SJCRH30 (cell line): ENCODE results near the gene CIDEA. TPM values are rescaled to one million over a fixed set of nuclear protein-coding genes. Genes with fewer than 3 reads are reported as not detected.
"Not testable (repeated sequence)": the region's sequence is repeated elsewhere in the genome, so short reads cannot be mapped to it uniquely, and the experiment has no call there.

Experiments used
- DNase-seq, 2 experiments: peaks; one replicate each; pipeline ENCODE4 v3.0.0-alpha.2; 2015 to 2020
- H3K27ac ChIP-seq: fragments of 250-450 bp; sonication (Bioruptor Pico); 2 replicates; pipeline ENCODE4 v1.5.1; 2020; ENCODE audit warnings: mild to moderate bottlenecking, moderate library complexity
- H3K27me3 ChIP-seq: fragments of 250-450 bp; sonication (Bioruptor Pico); 2 replicates; pipeline ENCODE4 v1.5.1; 2020; ENCODE audit warnings: mild to moderate bottlenecking, moderate library complexity
- H3K36me3 ChIP-seq: fragments of 250-450 bp; sonication (Bioruptor Pico); 2 replicates; pipeline ENCODE4 v1.5.1; 2020; ENCODE audit warnings: mild to moderate bottlenecking, moderate library complexity
- H3K4me1 ChIP-seq: fragments of 250-450 bp; sonication (Bioruptor Pico); 2 replicates; pipeline ENCODE4 v1.5.1; 2020; ENCODE audit warnings: mild to moderate bottlenecking, moderate library complexity
- H3K4me3 ChIP-seq: fragments of 250-450 bp; sonication (Bioruptor Pico); 2 replicates; pipeline ENCODE4 v1.5.1; 2020; ENCODE audit warnings: mild to moderate bottlenecking, moderate library complexity
- H3K9me3 ChIP-seq: fragments of 250-450 bp; sonication (Bioruptor Pico); replicated peaks from 2 replicates; pipeline ENCODE4 v1.5.1; 2020; ENCODE audit warnings: mild to moderate bottlenecking, moderate library complexity
- total RNA-seq: library from RNA; depleted of rRNA; stranded (reverse); fragments of >200 nt; shearing (Covaris generic); gene quantifications from 2 replicates; pipeline ENCODE4 v1.2.3, GENCODE V29; 2014

The CIDEA gene
- total RNA-seq, 1 experiment from 2014 or later: not detected

DNA sequence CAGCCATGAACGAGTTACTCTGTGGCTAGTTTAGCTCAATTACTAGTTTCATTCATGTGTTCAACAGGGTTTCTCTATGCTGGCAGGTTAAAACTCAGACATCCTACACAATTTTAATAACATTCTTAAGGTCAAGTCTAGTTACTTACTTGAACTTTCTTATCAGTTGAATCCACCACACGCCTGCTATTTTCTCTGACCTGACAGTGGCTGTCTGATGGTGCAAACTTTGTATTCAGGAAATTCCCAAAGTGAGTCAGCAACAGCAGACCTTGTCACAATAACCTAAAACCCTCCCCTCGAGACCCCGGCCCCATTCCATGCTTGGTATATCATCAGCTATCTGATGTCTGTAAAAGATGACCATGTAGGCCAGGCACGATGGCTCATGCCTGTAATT is 20.8 kb upstream of the CIDEA start:
- no peaks in the 10 kb centered on the region for H3K36me3 ChIP-seq
- H3K9me3 ChIP-seq: no peaks in the 10 kb centered on the region
- H3K4me1 ChIP-seq: no peaks in the 10 kb centered on the region
- H3K27me3 ChIP-seq: no peaks in the 10 kb centered on the region
- no peak overlapping the region for H3K4me3 ChIP-seq
- H3K27ac ChIP-seq: no peak overlapping the region
- DNase-seq: no peak

DNA sequence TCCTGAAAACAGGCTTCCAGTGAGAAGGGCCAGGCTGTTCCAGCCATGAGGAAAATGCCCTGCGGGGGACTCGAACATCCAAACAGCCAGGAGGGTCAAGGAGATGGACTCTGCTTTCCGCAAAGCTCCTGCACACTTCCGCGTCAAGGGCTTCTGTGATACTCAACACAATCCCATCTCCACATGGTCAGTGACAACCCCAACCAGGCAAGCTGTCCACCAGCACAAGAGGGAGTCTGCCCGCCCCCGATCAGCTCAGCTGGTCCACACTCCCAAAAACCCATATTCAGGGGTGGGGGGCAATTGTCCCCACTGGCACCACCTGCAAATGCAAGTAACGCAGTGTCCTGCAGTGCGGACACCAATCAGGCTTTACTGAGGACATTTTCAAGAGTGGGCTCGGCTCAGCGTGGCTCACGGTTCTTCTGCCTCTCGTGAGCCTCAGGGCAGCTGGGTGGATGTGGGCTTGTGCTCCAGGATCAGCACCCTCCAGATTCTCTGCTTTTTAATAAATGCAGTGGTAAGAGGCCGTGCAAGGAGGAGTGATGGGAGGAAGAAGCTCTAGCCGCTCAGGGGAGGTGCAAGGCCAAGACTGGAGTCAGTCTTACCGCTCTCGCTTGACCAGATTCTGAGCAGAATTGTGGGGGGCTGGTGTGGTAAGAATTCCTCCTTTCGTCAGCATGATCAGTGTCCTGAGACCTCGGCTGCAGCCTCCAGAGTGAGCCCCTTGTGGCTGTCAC is 19.5 kb upstream of the CIDEA start:
- no peaks in the 10 kb centered on the region for H3K9me3 ChIP-seq
- H3K4me1 ChIP-seq: no peaks in the 10 kb centered on the region
- no peaks in the 10 kb centered on the region for H3K36me3 ChIP-seq
- DNase-seq: no peak
- no peak overlapping the region for H3K4me3 ChIP-seq
- H3K27ac ChIP-seq: no peak overlapping the region
- no peaks in the 10 kb centered on the region for H3K27me3 ChIP-seq

DNA sequence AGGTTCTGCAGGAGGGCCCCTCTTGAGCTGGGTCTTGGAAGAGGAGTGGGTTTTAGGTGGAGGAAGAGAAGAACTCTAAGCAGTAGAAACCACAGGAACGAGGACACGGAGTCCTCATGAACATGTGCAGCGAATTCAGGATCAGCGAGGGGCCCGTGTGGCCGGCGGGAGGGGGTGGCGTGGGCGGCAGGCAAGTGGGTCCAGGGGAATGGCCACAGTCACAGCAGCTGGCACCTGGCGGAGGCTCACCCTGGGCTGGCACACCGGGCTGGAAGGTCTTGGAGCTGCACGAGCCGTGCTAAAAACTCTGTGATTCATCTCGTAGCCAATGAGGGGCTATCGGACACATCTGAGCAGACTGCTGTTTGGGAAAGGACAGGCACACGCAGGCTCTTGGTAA is 18.0 kb upstream of the CIDEA start:
- no peak for DNase-seq
- Histone ChIP-seq H3K4me1 (no peaks in the 10 kb centered on the region), H3K9me3 (no peaks in the 10 kb centered on the region), H3K4me3 (no peak overlapping the region), H3K27ac (no peak overlapping the region), H3K36me3 (no peaks in the 10 kb centered on the region), H3K27me3 (no peaks in the 10 kb centered on the region)

DNA sequence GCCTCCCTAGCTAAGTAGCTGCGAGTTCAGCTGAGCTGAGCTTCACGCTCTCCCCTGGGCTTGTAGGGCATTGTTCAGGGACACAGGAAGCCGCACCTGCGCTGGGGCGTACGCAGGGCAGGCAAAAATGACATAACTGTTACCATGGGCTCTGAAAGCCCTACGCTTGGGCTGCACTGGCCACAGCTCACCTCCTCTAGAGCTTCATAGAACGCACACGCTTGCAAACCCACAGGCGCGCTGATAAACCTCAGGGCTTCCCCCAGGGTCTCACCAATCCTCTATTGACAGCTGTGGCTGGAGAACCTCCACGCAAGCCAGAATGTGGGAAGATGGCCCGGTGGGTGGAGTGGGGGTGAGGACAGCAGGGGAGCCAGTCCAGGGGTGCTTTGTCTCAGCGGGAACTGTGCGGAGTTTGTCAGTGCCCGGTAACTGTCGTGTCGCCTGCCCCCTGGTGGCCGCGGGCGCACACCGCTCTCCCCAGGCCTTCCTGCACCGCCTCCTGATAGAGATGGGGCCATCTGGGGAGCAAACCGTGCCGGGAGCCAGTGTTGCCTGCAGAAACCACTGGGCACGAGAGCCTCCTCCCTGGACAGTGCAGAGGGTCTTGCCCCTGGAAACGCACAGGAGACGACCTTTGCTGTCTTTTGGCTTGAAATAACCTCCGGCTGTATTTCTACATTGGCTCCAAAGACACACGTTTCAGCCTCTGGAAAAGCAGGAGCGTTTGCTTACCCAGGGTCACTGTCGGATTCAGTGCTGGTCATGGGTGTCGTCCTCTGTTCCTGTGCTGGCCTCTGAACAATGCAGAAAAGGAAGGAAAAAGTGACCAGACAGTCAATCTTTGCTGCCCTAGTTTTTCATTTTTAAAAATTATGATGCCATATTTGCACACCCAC is 17.0 kb upstream of the CIDEA start:
- H3K9me3 ChIP-seq: no peaks in the 10 kb centered on the region
- H3K27me3 ChIP-seq: no peaks in the 10 kb centered on the region
- peak; percentile 42 to 66 for DNase-seq
- no peaks in the 10 kb centered on the region for H3K36me3 ChIP-seq
- no peak overlapping the region for H3K4me3 ChIP-seq
- H3K27ac ChIP-seq: no peak overlapping the region
- H3K4me1 ChIP-seq: no peaks in the 10 kb centered on the region

DNA sequence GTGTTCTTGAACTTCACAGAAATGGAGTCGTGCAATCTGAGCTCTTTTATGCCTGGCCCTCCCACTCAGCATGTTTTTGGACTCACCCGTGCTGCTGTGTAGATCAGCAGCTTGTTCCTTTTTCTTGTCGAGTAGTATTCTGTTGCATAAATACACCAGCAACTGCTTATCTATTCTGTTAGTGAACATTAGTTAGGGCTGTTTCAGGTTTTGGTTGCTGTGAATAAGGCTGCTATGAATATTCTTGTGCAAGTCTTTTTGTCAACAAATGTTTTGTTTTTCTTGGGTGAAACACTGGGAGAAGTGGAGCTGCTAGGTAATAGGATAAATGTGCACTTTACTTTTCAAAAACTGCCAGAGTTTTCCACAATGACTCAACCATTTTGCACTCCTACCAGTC is 15.3 kb upstream of the CIDEA start:
- DNase-seq: no peak

DNA sequence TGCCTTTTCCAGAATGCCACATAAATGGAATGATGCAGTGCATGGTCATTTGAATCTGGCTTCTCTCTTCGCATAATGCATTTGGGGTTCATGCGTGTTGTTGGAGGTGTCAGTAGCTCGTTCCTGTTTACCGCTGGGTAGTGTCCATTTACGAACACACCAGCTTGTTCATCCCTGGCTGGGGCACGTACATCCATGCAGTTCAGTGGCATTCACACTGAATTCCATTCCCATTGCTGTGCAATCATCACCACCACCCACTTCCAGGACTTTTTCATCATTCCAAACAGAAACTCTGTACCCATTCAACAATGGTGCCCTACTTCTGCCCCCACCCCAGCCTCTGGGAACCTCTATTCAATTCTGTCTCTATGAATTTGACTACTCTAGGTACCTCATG is 14.7 kb upstream of the CIDEA start:
- Histone ChIP-seq H3K4me3 (no peak overlapping the region), H3K27me3 (no peaks in the 10 kb centered on the region), H3K9me3 (no peaks in the 10 kb centered on the region), H3K27ac (no peak overlapping the region), H3K4me1 (no peaks in the 10 kb centered on the region), H3K36me3 (no peaks in the 10 kb centered on the region)
- no peak for DNase-seq

More for the DNA sequence above, 15.3 kb upstream of the CIDEA start:
- Histone ChIP-seq H3K4me3 (no peak overlapping the region), H3K36me3 (no peaks in the 10 kb centered on the region), H3K27me3 (no peaks in the 10 kb centered on the region), H3K4me1 (no peaks in the 10 kb centered on the region), H3K27ac (no peak overlapping the region), H3K9me3 (no peaks in the 10 kb centered on the region)

DNA sequence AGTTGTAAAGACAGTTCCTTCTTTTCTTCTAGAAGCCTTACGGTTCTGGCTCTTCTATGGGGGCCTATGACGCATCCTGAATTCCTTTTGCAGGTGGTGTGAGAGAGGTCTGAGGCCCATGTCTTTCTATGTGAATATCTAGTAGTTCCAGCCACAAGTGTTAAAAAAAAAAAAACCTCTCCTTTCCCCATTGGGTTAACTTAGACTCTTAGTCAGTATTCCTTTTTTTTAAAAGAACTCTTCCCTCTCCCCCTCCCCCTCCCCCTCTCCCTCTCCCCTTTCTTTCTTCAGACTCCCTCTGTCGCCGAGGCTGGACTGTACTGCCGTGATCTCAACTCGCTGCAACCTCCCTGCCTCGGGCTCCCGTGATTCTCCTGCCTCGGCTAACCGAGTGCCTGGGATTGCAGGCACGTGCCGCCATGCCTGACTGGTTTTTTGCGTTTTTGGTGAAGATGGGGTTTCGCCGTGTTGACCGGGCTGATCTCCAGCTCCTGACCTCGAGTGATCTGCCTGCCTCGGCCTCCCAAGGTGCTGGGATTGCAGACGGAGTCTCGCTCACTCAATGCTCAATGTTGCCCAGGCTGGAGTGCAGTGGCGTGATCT is 11.4 kb upstream of the CIDEA start:
- Histone ChIP-seq H3K27ac (no peak overlapping the region), H3K27me3 (no peaks in the 10 kb centered on the region), H3K36me3 (no peaks in the 10 kb centered on the region), H3K9me3 (no peaks in the 10 kb centered on the region), H3K4me1 (no peaks in the 10 kb centered on the region), H3K4me3 (no peak overlapping the region)
- no peak for DNase-seq

DNA sequence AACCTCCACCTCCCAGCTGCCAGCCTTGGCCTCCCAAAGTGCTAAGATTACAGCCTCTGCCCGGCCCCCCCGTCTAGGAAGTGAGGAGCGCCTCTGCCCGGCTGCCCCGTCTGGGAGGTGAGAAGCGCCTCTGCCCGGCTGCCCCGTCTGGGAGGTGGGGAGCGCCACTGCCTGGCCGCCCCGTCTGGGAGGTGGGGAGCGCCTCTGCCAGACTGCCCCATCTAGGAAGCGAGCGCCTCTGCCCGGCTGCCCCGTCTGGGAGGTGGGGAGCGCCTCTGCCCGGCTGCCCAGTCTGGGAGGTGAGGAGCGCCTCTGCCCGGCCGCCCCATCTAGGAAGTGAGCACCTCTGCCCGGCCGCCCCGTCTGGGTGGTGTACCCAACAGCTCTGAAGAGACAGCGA is 10.9 kb upstream of the CIDEA start:
- H3K27me3 ChIP-seq, H3K36me3 ChIP-seq, H3K4me1 ChIP-seq, DNase-seq, H3K27ac ChIP-seq, H3K9me3 ChIP-seq, H3K4me3 ChIP-seq: not testable (repeated sequence)

DNA sequence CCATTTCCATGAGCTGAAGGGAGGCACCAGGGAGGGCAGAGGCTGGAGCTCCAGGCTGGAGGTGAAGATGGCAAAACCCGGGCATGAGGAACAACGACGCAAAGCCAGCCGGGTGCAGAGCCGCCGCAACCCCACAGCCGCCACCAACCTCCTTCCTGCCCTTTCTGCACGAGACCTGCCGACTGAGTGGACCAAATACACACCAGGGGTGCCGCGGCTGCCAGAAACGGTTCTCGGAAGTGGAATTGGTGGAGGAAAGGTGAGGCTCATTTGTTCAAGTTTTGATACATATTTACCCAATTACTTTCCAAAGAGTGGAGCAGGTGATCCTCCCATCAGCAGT is 8.4 kb upstream of the CIDEA start:
- Histone ChIP-seq H3K9me3 (no peaks in the 10 kb centered on the region), H3K27ac (no peak overlapping the region), H3K4me3 (no peak overlapping the region), H3K36me3 (no peaks in the 10 kb centered on the region), H3K27me3 (no peaks in the 10 kb centered on the region), H3K4me1 (no peaks in the 10 kb centered on the region)
- no peak for DNase-seq

DNA sequence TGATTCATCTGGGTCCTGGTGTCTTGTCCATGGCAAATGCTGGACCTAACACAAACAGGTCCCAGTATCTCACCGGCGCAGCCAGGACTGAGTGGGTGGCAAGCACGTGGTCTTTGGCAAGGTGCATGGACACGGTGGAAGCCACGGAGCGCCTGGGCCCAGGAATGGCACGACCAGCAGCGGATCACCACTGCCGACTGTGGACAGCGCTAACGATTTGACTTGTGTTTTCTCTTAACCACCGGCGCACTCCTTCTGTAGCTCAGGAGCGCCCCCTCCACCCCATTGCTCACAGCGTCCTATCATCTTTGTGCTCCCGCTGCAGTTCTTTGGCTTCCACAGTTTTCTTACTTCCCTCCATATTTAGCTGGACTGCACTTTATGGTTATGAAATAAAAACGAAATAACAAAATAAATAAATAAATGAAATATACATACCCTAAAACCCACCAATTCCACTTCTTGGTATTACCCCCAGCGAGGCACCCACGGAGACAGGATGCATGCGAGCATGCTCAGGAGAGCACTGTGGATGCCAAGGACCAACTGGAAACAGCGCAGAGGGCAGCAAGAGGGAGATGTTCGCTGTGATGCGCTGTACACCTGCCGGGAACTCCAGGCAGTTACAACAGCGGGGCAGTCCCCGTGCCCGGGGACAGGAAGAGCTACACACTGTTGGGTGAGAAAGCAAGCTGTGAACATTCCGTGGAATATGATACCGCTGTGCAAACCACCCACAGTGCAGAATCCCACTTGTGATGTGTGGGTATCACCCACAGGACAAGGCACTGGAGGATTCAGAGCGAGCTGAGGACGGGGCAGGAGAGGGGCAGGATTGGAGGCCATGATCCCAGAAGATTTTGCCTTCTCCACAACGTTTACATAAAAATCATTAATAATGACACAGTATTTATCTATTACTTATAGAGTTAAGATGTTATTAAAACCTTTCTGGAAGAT is 7.0 kb upstream of the CIDEA start:
- Histone ChIP-seq H3K27ac (no peak overlapping the region), H3K4me1 (no peaks in the 10 kb centered on the region), H3K9me3 (no peaks in the 10 kb centered on the region), H3K27me3 (no peaks in the 10 kb centered on the region), H3K4me3 (no peak overlapping the region), H3K36me3 (no peaks in the 10 kb centered on the region)
- no peak for DNase-seq

DNA sequence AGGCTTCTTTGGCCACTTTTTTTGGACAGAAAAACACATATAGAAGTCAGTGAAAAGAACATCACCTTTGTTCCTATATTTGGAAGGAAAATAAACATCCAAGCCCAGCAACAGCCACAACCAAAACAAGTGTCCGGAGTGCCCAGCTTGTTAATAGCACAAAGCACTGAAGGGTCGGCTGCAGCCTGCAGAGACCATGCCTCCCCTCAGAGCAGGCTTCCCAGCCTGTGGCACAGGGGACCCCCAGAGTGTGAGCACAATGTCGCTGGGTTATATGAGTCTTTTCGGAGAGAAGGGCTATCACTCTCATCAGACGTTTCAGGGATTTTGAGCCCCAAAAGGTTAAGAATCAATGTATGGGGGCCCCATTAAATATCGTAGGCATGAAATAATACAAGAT is 6.2 kb upstream of the CIDEA start:
- Histone ChIP-seq H3K27ac (no peak overlapping the region), H3K36me3 (no peaks in the 10 kb centered on the region), H3K4me3 (no peak overlapping the region), H3K27me3 (no peaks in the 10 kb centered on the region), H3K4me1 (no peaks in the 10 kb centered on the region), H3K9me3 (no peaks in the 10 kb centered on the region)
- DNase-seq: no peak

DNA sequence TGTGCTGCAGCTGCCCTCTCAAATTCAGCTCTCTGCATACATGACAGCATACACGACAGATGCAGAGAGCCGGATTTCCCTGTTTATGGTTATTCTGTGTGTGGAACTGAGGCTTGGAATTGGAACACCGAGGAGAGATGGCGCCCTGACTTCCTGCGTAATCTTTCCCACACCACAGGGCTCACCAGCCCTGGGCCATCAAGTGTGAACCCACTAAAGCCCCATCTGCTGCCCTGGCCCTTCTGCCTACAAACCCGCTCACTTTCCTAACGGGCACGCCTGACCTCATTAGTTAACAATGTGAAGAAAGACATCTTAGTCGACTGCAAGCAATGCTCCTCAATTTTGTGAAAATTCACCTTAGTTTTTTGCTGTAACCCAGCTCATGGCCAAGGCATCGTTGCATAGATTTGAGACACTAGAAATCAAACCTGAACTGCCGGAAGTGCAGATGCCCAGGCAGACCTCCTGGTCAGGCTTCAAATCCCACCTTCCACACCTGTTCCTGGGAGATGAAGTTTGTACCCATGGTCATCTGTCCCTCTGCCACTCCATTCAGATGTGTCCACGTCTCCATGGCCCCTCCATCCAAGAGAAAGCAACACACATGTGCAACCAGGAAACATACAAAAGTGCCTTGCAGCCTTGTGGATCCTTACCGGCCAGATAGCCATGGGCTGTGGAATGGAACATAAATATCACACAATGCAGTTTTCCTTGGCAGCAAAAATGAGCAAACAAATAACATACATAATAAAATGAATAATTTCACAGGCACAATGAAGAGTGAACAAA is 5.0 kb upstream of the CIDEA start:
- no peaks in the 10 kb centered on the region for H3K4me1 ChIP-seq
- no peak for DNase-seq
- no peak overlapping the region for H3K4me3 ChIP-seq
- no peak overlapping the region for H3K27ac ChIP-seq
- no peaks in the 10 kb centered on the region for H3K27me3 ChIP-seq
- H3K36me3 ChIP-seq: no peaks in the 10 kb centered on the region
- H3K9me3 ChIP-seq: no peaks in the 10 kb centered on the region

DNA sequence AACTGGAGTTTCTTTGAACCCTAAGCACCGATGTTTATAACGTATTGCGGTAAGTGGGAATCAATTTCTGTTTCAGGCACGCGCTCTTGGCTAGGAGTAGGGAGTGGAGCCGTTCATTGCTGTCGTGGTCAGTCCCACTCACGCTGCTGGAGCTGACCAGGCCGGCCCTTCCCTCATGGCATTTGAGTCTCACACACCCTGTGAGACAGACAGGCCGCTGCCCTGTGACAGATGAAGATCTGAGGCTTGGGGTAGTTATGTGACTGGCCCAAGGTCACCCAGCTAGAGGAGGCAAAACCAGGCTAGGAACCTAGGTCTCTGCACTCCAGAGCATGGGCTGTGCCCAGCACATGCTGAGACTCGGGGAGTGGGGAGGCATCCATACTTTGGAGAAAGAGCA is 2.9 kb upstream of the CIDEA start:
- Histone ChIP-seq H3K4me1 (no peaks in the 10 kb centered on the region), H3K27ac (no peak overlapping the region), H3K9me3 (no peaks in the 10 kb centered on the region), H3K36me3 (no peaks in the 10 kb centered on the region), H3K4me3 (no peak overlapping the region), H3K27me3 (no peaks in the 10 kb centered on the region)
- no peak for DNase-seq

DNA sequence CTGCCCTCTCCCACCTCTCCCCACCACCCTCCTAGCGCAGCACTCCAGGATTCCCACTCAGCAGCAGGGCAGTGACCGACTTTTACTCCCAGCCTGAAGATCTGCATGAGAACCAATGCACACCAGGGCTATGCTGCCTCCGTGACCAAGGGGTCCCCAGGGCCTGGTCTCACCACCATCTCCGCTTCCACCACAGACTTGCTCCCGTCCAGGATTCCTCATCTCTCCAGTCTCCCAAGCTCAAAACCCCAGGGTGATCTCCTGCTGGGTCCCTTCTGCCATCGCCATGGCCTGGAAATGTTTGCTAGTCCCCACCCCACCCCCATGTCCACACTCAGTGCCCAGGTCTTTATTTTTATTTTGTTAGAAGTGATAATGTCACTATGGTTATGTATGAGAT is 2.1 kb upstream of the CIDEA start:
- no peak overlapping the region for H3K27ac ChIP-seq
- no peaks in the 10 kb centered on the region for H3K27me3 ChIP-seq
- H3K9me3 ChIP-seq: no peaks in the 10 kb centered on the region
- no peak for DNase-seq
- H3K4me1 ChIP-seq: no peaks in the 10 kb centered on the region
- H3K36me3 ChIP-seq: no peaks in the 10 kb centered on the region
- no peak overlapping the region for H3K4me3 ChIP-seq
